Measurements from ENCODE around the gene B3GALT5. TPM values are rescaled to one million over a fixed set of nuclear protein-coding genes. Genes with fewer than 3 reads are reported as not detected.

B3GALT5 gene
- total RNA-seq, 1 experiment from 2014 or later: 5.4 TPM

GRCh38 chr21:39597595-39597994 is 15.1 kb upstream of the B3GALT5 start:
- no peaks in the 10 kb centered on the region for H3K36me3 ChIP-seq
- no peaks in the 10 kb centered on the region for H3K27me3 ChIP-seq
- no peak overlapping the region for H3K27ac ChIP-seq
- no peaks in the 10 kb centered on the region for H3K9me3 ChIP-seq (replicated peaks)
- H3K4me3 ChIP-seq: no peak overlapping the region
- peaks cover 7% of the 10 kb centered on the region for H3K4me1 ChIP-seq
- DNase-seq: peak; percentile 44 to 58

GRCh38 chr21:39599191-39599970 is 13.4 kb upstream of the B3GALT5 start:
- Histone ChIP-seq H3K4me3 (no peak overlapping the region), H3K9me3 (replicated peaks) (no peaks in the 10 kb centered on the region), H3K27me3 (no peaks in the 10 kb centered on the region), H3K36me3 (no peaks in the 10 kb centered on the region), H3K27ac (no peak overlapping the region), H3K4me1 (peaks cover 7% of the 10 kb centered on the region)
- no peak for DNase-seq

GRCh38 chr21:39601187-39601928 is 11.4 kb upstream of the B3GALT5 start:
- Histone ChIP-seq H3K4me3 (no peak overlapping the region), H3K4me1 (peaks cover 7% of the 10 kb centered on the region), H3K27me3 (no peaks in the 10 kb centered on the region), H3K36me3 (no peaks in the 10 kb centered on the region), H3K27ac (no peak overlapping the region), H3K9me3 (replicated peaks) (no peaks in the 10 kb centered on the region)
- no peak for DNase-seq

- Histone ChIP-seq H3K4me3 (no peak overlapping the region), H3K27me3 (no peaks in the 10 kb centered on the region), H3K36me3 (no peaks in the 10 kb centered on the region), H3K27ac (no peak overlapping the region), H3K9me3 (replicated peaks) (no peaks in the 10 kb centered on the region), H3K4me1 (peaks cover 7% of the 10 kb centered on the region)
- no peak for DNase-seq
These were observed 10.6 kb upstream of the B3GALT5 start for GRCh38 chr21:39602076-39602689.

- no peak for DNase-seq
- no peak overlapping the region for H3K27ac ChIP-seq
- H3K36me3 ChIP-seq: no peaks in the 10 kb centered on the region
- peaks cover 5% of the 10 kb centered on the region for H3K4me1 ChIP-seq
- H3K4me3 ChIP-seq: no peak overlapping the region
- no peaks in the 10 kb centered on the region for H3K9me3 ChIP-seq (replicated peaks)
- no peaks in the 10 kb centered on the region for H3K27me3 ChIP-seq
These were observed 9.9 kb upstream of the B3GALT5 start for GRCh38 chr21:39602793-39603192.

- H3K36me3 ChIP-seq: no peaks in the 10 kb centered on the region
- no peak overlapping the region for H3K27ac ChIP-seq
- no peak for DNase-seq
- H3K9me3 ChIP-seq (replicated peaks): no peaks in the 10 kb centered on the region
- no peaks in the 10 kb centered on the region for H3K27me3 ChIP-seq
- no peaks in the 10 kb centered on the region for H3K4me1 ChIP-seq
- no peak overlapping the region for H3K4me3 ChIP-seq
These were observed 7.8 kb upstream of the B3GALT5 start for GRCh38 chr21:39604951-39605350.

- Histone ChIP-seq H3K27me3 (no peaks in the 10 kb centered on the region), H3K36me3 (no peaks in the 10 kb centered on the region), H3K4me3 (no peak overlapping the region), H3K9me3 (replicated peaks) (no peaks in the 10 kb centered on the region), H3K4me1 (peaks cover 11% of the 10 kb centered on the region), H3K27ac (peak overlapping the region; percentile 61)
- DNase-seq: peak; percentile 75 to 79
These were observed 2.0 kb upstream of the B3GALT5 start for GRCh38 chr21:39610703-39611102.

- no peaks in the 10 kb centered on the region for H3K9me3 ChIP-seq (replicated peaks)
- H3K27ac ChIP-seq: peak overlapping the region; percentile 61
- H3K27me3 ChIP-seq: no peaks in the 10 kb centered on the region
- no peaks in the 10 kb centered on the region for H3K36me3 ChIP-seq
- peaks cover 11% of the 10 kb centered on the region for H3K4me1 ChIP-seq
- DNase-seq: peak; percentile 60 to 62
- H3K4me3 ChIP-seq: peak overlapping the region; percentile 71
These were observed 1.1 kb upstream of the B3GALT5 start for GRCh38 chr21:39611551-39612190.

GRCh38 chr21:39613041-39613934 is 548 bp downstream of the B3GALT5 start:
- Histone ChIP-seq H3K9me3 (replicated peaks) (no peaks in the 10 kb centered on the region), H3K4me3 (peak overlapping the region; percentile 71)
- DNase-seq: peak in 1 of 2 experiments; percentile 45

GRCh38 chr21:39616211-39616772 is 3.6 kb downstream of the B3GALT5 start:
- no peak overlapping the region for H3K4me3 ChIP-seq
- DNase-seq: no peak
- H3K27ac ChIP-seq: no peak overlapping the region
- H3K9me3 ChIP-seq (replicated peaks): no peaks in the 10 kb centered on the region
- no peaks in the 10 kb centered on the region for H3K27me3 ChIP-seq
- peaks cover under 1% of the 10 kb centered on the region; the same call in 1 of the 2 replicates for H3K4me1 ChIP-seq
- no peaks in the 10 kb centered on the region for H3K36me3 ChIP-seq

More at GRCh38 chr21:39613041-39613934, 548 bp downstream of the B3GALT5 start:
- H3K27me3 ChIP-seq: no peaks in the 10 kb centered on the region
- peak overlapping the region; percentile 15; the same call in 1 of the 2 replicates for H3K27ac ChIP-seq
- peaks cover 11% of the 10 kb centered on the region for H3K4me1 ChIP-seq
- H3K36me3 ChIP-seq: no peaks in the 10 kb centered on the region

GRCh38 chr21:39620856-39621255 is 8.1 kb downstream of the B3GALT5 start:
- no peaks in the 10 kb centered on the region for H3K27me3 ChIP-seq
- H3K4me3 ChIP-seq: no peak overlapping the region
- no peak overlapping the region for H3K27ac ChIP-seq
- no peak for DNase-seq
- H3K9me3 ChIP-seq (replicated peaks): no peaks in the 10 kb centered on the region
- no peaks in the 10 kb centered on the region for H3K4me1 ChIP-seq
- H3K36me3 ChIP-seq: no peaks in the 10 kb centered on the region; the same call in 1 of the 2 replicates

- no peaks in the 10 kb centered on the region for H3K9me3 ChIP-seq (replicated peaks)
- H3K36me3 ChIP-seq: no peaks in the 10 kb centered on the region; the same call in 1 of the 2 replicates
- DNase-seq: no peak
- no peak overlapping the region for H3K4me3 ChIP-seq
- H3K4me1 ChIP-seq: peaks cover 8% of the 10 kb centered on the region
- no peak overlapping the region for H3K27ac ChIP-seq
- no peaks in the 10 kb centered on the region for H3K27me3 ChIP-seq
These were observed 12.6 kb downstream of the B3GALT5 start for GRCh38 chr21:39625211-39625895.

- no peaks in the 10 kb centered on the region for H3K9me3 ChIP-seq (replicated peaks)
- no peak for DNase-seq
- H3K27me3 ChIP-seq: no peaks in the 10 kb centered on the region
- no peaks in the 10 kb centered on the region; the same call in 1 of the 2 replicates for H3K36me3 ChIP-seq
- no peak overlapping the region for H3K27ac ChIP-seq
- H3K4me3 ChIP-seq: no peak overlapping the region
- peaks cover 30% of the 10 kb centered on the region for H3K4me1 ChIP-seq
These were observed 15.6 kb downstream of the B3GALT5 start for GRCh38 chr21:39628385-39628784.

All from SJCRH30 (cell line).